Lower leg skin (tissue), 3 donors: ENCODE data around the gene GOLPH3L.

ENCODE experiments used
- CTCF ChIP-seq, 3 donors: fragments of 450-650 bp; IDR thresholded peaks; one replicate each; pipeline ENCODE4 v1.5.1; 2016; ENCODE audit warnings: antibody characterized with exemption in 3 of 3, mild to moderate bottlenecking in 3 of 3, moderate library complexity in 2 of 3
- POLR2A ChIP-seq, 2 donors: fragments of 450-650 bp; IDR thresholded peaks; one replicate each; pipeline ENCODE4 v1.6.1; 2016 to 2017; ENCODE audit warnings: antibody characterized with exemption in 2 of 2, mild to moderate bottlenecking in 1 of 2, moderate library complexity in 1 of 2

GRCh38 chr1:150696995-150697927 lies at the start of gene GOLPH3L:
- no peak for TF ChIP-seq CTCF (IDR thresholded peaks at IDR 0.05)
- TF ChIP-seq POLR2A (IDR thresholded peaks at IDR 0.05), result no peak
